ENCODE data around the gene ZNHIT6.

DNA sequence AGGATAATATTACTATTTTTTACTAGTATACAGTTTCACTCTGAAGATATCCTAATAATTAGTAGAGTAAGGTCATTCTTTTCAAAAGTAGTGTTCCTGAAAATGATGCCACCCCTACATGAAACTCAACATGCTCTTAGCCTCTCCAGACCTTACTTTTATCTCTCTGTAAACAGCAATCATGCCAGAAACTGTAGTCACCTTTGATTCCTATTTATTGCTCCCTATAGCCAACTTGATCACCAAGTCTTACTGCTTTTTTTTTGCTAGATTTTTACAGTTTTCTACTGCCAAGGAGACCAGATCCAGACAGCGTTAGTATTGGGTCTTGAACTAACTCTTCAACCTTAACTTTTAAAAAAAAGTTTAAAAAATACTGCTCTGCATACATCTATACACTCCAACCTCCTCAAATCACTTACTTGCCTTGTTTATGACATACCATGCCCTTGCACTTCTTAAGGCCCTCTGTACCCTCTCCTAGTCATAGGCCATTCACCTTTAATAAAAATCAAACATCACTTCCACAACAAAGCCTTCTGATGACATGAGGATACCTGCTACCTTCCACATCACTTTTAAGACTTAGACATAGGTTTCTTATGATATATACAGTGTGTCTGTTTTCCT lies 36.1 kb downstream of the ZNHIT6 start:
- TF ChIP-seq, protein P1, sequence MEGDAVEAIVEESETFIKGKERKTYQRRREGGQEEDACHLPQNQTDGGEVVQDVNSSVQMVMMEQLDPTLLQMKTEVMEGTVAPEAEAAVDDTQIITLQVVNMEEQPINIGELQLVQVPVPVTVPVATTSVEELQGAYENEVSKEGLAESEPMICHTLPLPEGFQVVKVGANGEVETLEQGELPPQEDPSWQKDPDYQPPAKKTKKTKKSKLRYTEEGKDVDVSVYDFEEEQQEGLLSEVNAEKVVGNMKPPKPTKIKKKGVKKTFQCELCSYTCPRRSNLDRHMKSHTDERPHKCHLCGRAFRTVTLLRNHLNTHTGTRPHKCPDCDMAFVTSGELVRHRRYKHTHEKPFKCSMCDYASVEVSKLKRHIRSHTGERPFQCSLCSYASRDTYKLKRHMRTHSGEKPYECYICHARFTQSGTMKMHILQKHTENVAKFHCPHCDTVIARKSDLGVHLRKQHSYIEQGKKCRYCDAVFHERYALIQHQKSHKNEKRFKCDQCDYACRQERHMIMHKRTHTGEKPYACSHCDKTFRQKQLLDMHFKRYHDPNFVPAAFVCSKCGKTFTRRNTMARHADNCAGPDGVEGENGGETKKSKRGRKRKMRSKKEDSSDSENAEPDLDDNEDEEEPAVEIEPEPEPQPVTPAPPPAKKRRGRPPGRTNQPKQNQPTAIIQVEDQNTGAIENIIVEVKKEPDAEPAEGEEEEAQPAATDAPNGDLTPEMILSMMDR (conservative IDR thresholded peaks at IDR 0.05 in 1 of 2, IDR thresholded peaks at IDR 0.05 in 1 of 2; ENCODE audit: extremely low read depth in 1 of 2, insufficient read depth in 1 of 2, low read depth in 1 of 2, low read length in 2 of 2), result no peak
- TF ChIP-seq EZH2 (IDR thresholded peaks at IDR 0.05; ENCODE audit: borderline replicate concordance, low read length), result no peak
